K562 (cell line): ENCODE results near the gene CDCP1. TPM values are rescaled to one million over a fixed set of nuclear protein-coding genes. Genes with fewer than 3 reads are reported as not detected.

ENCODE experiments used
- DMBX1 ChIP-seq: fragments of 250-450 bp; sonication (Bioruptor Pico); IDR thresholded peaks from 2 replicates; pipeline ENCODE4 v1.8.0; 2022; ENCODE audit warnings: inconsistent platforms, mild to moderate bottlenecking, moderate library complexity, borderline replicate concordance
- E2F6 ChIP-seq, 2 experiments: IDR thresholded peaks; 2 replicates each; pipeline ENCODE4 v1.6.1; 2011; ENCODE audit warnings: borderline replicate concordance in 1 of 2, control low read depth in 1 of 2, low read depth in 1 of 2, low read length in 1 of 2, mild to moderate bottlenecking in 1 of 2, mixed read lengths in 1 of 2, moderate library complexity in 1 of 2; ENCODE audit not compliant: insufficient read depth in 1 of 2, insufficient read length in 1 of 2, poor library complexity in 1 of 2, severe bottlenecking in 1 of 2; ENCODE audit errors: extremely low read depth in 1 of 2
- EWSR1 ChIP-seq: fragments of 450-650 bp; IDR thresholded peaks from 2 replicates; pipeline ENCODE4 v1.6.1; 2018; ENCODE audit warnings: borderline replicate concordance, mild to moderate bottlenecking, low read depth, moderate library complexity; ENCODE audit not compliant: partially characterized antibody
- FOXA1 ChIP-seq: fragments of 450-650 bp; IDR thresholded peaks from 2 replicates; pipeline ENCODE4 v1.6.1; 2016; ENCODE audit warnings: mild to moderate bottlenecking, borderline replicate concordance
- GTF2A2 ChIP-seq: IDR thresholded peaks from 2 replicates; pipeline ENCODE4 v1.6.1; 2016; ENCODE audit warnings: mild to moderate bottlenecking, missing genetic modification characterization, missing compliant biosample characterization
- IRF2 ChIP-seq: sonication (generic); formaldehyde crosslinking; IDR thresholded peaks from 2 replicates; pipeline ENCODE4 v1.8.1; 2022; ENCODE audit warnings: mild to moderate bottlenecking, missing genetic modification reagents
- MAFG ChIP-seq: fragments of 450-650 bp; conservative IDR thresholded peaks from 2 replicates; pipeline ENCODE4 v1.6.1; 2016; ENCODE audit warnings: missing genetic modification characterization, missing compliant biosample characterization
- MYNN ChIP-seq, 2 experiments: sonication (generic); formaldehyde crosslinking in 1 of 2; IDR thresholded peaks; 2 replicates each; pipeline versions ENCODE4 v1.5.0 to v1.6.1; 2016 to 2020; ENCODE audit warnings: antibody characterized with exemption in 1 of 2, missing genetic modification reagents in 1 of 2
- NR0B1 ChIP-seq: fragments of 450-650 bp; IDR thresholded peaks from one replicate; pipeline ENCODE4 v1.6.1; 2018; ENCODE audit warnings: mild to moderate bottlenecking, moderate library complexity; ENCODE audit not compliant: partially characterized antibody
- NR2F6 ChIP-seq: fragments of 450-650 bp; formaldehyde crosslinking; IDR thresholded peaks from 2 replicates; pipeline ENCODE4 v1.4.0; 2020; ENCODE audit warnings: mild to moderate bottlenecking
- NRF1 ChIP-seq, 2 experiments: fragments of 450-650 bp; IDR thresholded peaks in 1 of 2; conservative IDR thresholded peaks in 1 of 2; 2 replicates each; pipeline ENCODE4 v1.6.1; 2014; ENCODE audit warnings: mild to moderate bottlenecking in 2 of 2
- SOX6 ChIP-seq: fragments of 450-650 bp; IDR thresholded peaks from 2 replicates; pipeline ENCODE4 v1.6.1; 2014; ENCODE audit warnings: mild to moderate bottlenecking
- U2AF2 ChIP-seq: fragments of 200-400 bp; formaldehyde crosslinking; optimal IDR thresholded peaks from 2 replicates; pipeline ENCODE3; 2017; ENCODE audit warnings: low read depth, mild to moderate bottlenecking, low read length
- ZNF3 ChIP-seq: fragments of 250-450 bp; sonication (Bioruptor Pico); IDR thresholded peaks from 2 replicates; pipeline ENCODE4 v1.5.0; 2021; ENCODE audit warnings: mild to moderate bottlenecking, moderate library complexity
- ZNF408 ChIP-seq: fragments of 250-450 bp; sonication (Bioruptor Pico); IDR thresholded peaks from 2 replicates; pipeline ENCODE4 v1.4.0; 2020; ENCODE audit warnings: low read depth, mild to moderate bottlenecking, moderate library complexity
- polyA plus RNA-seq, 8 experiments: library from polyadenylated mRNA; depleted of rRNA in 4 of 8; stranded (reverse) in 5 of 8; unstranded in 3 of 8; fragments of >200 nt; fragmentation: Nextera tagmentation in 2 of 8; fragmentation: Illumina TruSeq in 1 of 8; extraction: Ambion mirVana in 2 of 8; extraction: Trizol in 1 of 8; gene quantifications; 2 replicates each; pipeline versions ENCODE4 v1.2.1 to v1.2.3, GENCODE V29; 2011 to 2014; ENCODE audit warnings: inconsistent platforms in 1 of 8, missing spikeins in 1 of 8
- total RNA-seq, 7 experiments: library from RNA; depleted of rRNA in 6 of 7; stranded (reverse); fragments of >200 nt in 6 of 7; fragmentation: Illumina TruSeq in 2 of 7; extraction: Trizol in 2 of 7; gene quantifications; 2 replicates each; pipeline versions ENCODE4 v1.2.1 to v1.2.3, GENCODE V29; 2011 to 2021; ENCODE audit warnings: low replicate concordance in 1 of 7
- TF ChIP-seq, protein P1 (sequence below): sonication (generic); formaldehyde crosslinking; IDR thresholded peaks from 2 replicates; pipeline ENCODE4 v1.8.0; 2022; ENCODE audit warnings: mild to moderate bottlenecking, missing genetic modification reagents
- TF ChIP-seq, protein P2 (sequence below): fragments of 450-650 bp; formaldehyde crosslinking; IDR thresholded peaks from 2 replicates; pipeline ENCODE4 v1.4.0; 2020; ENCODE audit warnings: mild to moderate bottlenecking, moderate library complexity
- TF ChIP-seq, protein P3 (sequence below): fragments of 150-350 bp; IDR thresholded peaks from 2 replicates; pipeline ENCODE4 v1.6.1; 2014; ENCODE audit warnings: low read depth, mild to moderate bottlenecking, low read length, borderline replicate concordance

The CDCP1 gene
- total and polyA plus RNA-seq, 9 of the 15 experiments (the other 6 are each of a cell fraction or from before 2014, with no cell fraction given), result 3.9 to 16.4 (median 5.2) TPM

DNA sequence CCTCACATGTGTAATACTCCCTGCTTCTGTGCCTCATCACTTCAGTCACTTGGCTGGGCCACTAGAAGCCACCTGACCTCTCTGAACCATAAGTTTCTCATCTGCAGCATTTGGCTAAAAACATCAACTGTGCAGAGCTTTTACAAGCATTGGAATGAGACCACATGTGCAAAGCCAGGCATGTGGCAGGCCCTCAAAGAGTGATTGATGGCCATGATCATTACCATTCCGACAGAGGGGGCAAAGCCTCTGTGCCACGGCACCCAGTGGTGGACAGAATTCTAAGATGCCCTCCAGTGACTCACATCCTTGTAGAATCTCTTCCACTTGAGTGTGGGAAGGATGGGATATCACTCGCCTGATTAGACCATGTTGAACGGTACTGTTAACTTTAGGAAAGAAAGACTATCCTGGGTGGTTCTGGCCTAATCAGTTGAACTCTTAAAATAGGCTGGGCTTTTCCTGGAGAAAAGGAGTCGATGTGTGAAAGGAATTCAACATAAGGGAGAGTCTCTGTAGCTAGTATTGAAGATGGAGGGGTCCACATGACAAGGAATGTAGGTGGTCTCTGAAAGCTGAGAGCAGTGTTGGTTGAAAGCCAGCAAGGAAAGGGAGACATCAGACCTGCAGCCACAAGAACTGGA, 13.5 kb downstream of the CDCP1 start (continued):
- no peak for TF ChIP-seq SOX6
- peak in 1 of 2 experiments; percentile 27 for TF ChIP-seq E2F6 (IDR thresholded peaks at IDR 0.05; ENCODE audit: borderline replicate concordance in 1 of 2, extremely low read depth in 1 of 2, insufficient read depth in 1 of 2, insufficient read length in 1 of 2, low read depth in 1 of 2, low read length in 1 of 2, poor library complexity in 1 of 2, severe bottlenecking in 1 of 2)
- TF ChIP-seq U2AF2, result no peak
- TF ChIP-seq, protein P1, sequence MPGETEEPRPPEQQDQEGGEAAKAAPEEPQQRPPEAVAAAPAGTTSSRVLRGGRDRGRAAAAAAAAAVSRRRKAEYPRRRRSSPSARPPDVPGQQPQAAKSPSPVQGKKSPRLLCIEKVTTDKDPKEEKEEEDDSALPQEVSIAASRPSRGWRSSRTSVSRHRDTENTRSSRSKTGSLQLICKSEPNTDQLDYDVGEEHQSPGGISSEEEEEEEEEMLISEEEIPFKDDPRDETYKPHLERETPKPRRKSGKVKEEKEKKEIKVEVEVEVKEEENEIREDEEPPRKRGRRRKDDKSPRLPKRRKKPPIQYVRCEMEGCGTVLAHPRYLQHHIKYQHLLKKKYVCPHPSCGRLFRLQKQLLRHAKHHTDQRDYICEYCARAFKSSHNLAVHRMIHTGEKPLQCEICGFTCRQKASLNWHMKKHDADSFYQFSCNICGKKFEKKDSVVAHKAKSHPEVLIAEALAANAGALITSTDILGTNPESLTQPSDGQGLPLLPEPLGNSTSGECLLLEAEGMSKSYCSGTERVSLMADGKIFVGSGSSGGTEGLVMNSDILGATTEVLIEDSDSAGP (CRISPR knock-in tag), result no peak
- TF ChIP-seq NR2F6 (CRISPR knock-in tag), result no peak
- 0 out of 2 replicates have a peak, but pooled peaks have one; percentile 12 for TF ChIP-seq ZNF3
- no peak for TF ChIP-seq ZNF408 (CRISPR knock-in tag)
- no peak for TF ChIP-seq FOXA1
- no peak for TF ChIP-seq MAFG (tag)
- no peak for TF ChIP-seq EWSR1
- TF ChIP-seq MYNN (IDR thresholded peaks at IDR 0.05), result no peak
- no peak for TF ChIP-seq MYNN (CRISPR knock-in tag; IDR thresholded peaks at IDR 0.05)
- TF ChIP-seq NR0B1, result no peak
- TF ChIP-seq NRF1 (conservative IDR thresholded peaks at IDR 0.05 in 1 of 2, IDR thresholded peaks at IDR 0.05 in 1 of 2), result no peak
- TF ChIP-seq IRF2 (CRISPR knock-in tag), result no peak
- TF ChIP-seq, protein P2, sequence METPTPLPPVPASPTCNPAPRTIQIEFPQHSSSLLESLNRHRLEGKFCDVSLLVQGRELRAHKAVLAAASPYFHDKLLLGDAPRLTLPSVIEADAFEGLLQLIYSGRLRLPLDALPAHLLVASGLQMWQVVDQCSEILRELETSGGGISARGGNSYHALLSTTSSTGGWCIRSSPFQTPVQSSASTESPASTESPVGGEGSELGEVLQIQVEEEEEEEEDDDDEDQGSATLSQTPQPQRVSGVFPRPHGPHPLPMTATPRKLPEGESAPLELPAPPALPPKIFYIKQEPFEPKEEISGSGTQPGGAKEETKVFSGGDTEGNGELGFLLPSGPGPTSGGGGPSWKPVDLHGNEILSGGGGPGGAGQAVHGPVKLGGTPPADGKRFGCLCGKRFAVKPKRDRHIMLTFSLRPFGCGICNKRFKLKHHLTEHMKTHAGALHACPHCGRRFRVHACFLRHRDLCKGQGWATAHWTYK, result no peak
- no peak for TF ChIP-seq GTF2A2 (tag)
- TF ChIP-seq, protein P3, sequence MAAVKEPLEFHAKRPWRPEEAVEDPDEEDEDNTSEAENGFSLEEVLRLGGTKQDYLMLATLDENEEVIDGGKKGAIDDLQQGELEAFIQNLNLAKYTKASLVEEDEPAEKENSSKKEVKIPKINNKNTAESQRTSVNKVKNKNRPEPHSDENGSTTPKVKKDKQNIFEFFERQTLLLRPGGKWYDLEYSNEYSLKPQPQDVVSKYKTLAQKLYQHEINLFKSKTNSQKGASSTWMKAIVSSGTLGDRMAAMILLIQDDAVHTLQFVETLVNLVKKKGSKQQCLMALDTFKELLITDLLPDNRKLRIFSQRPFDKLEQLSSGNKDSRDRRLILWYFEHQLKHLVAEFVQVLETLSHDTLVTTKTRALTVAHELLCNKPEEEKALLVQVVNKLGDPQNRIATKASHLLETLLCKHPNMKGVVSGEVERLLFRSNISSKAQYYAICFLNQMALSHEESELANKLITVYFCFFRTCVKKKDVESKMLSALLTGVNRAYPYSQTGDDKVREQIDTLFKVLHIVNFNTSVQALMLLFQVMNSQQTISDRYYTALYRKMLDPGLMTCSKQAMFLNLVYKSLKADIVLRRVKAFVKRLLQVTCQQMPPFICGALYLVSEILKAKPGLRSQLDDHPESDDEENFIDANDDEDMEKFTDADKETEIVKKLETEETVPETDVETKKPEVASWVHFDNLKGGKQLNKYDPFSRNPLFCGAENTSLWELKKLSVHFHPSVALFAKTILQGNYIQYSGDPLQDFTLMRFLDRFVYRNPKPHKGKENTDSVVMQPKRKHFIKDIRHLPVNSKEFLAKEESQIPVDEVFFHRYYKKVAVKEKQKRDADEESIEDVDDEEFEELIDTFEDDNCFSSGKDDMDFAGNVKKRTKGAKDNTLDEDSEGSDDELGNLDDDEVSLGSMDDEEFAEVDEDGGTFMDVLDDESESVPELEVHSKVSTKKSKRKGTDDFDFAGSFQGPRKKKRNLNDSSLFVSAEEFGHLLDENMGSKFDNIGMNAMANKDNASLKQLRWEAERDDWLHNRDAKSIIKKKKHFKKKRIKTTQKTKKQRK, result no peak
- TF ChIP-seq DMBX1, result peak; percentile 71
